Neural cell (in vitro differentiated cells): ENCODE results near the gene ZBTB2. TPM values are rescaled to one million over a fixed set of nuclear protein-coding genes. Genes with fewer than 3 reads are reported as not detected.
"Not testable (repeated sequence)": the region's sequence is repeated elsewhere in the genome, so short reads cannot be mapped to it uniquely, and the experiment has no call there.

Source experiments
- H2AFZ ChIP-seq: fragments of 200-600, 300-800 bp; sonication (generic), shearing (Covaris generic); 2 replicates; pipeline ENCODE4 v1.6.0; 2014; ENCODE audit warnings: low read depth, mild to moderate bottlenecking, antibody characterized with exemption, low read length, moderate library complexity
- H3F3A ChIP-seq: fragments of 200-600 bp; shearing (Covaris generic); 2 replicates; pipeline ENCODE4 v1.6.1; 2016; ENCODE audit warnings: mild to moderate bottlenecking, moderate library complexity, mixed read lengths, antibody characterized with exemption, low read length; ENCODE audit not compliant: insufficient read depth, poor library complexity, severe bottlenecking
- H3K27ac ChIP-seq: fragments of 200-600, 300-800 bp; sonication (generic), shearing (Covaris generic); 2 replicates; pipeline ENCODE4 v1.5.1; 2014; ENCODE audit warnings: mild to moderate bottlenecking, low read length, moderate library complexity
- H3K27me3 ChIP-seq: fragments of 300-800, 200-600 bp; sonication (generic), shearing (Covaris generic); 2 replicates; pipeline ENCODE4 v1.6.0; 2014; ENCODE audit warnings: mild to moderate bottlenecking, low read depth, low read length, moderate library complexity; ENCODE audit not compliant: insufficient read depth
- H3K36me3 ChIP-seq: fragments of 300-800, 200-600 bp; sonication (generic), shearing (Covaris generic); 2 replicates; pipeline ENCODE4 v1.5.1; 2014; ENCODE audit warnings: mild to moderate bottlenecking, antibody characterized with exemption, low read length, moderate library complexity; ENCODE audit not compliant: insufficient read depth
- H3K4me2 ChIP-seq: fragments of 300-800, 200-600 bp; sonication (generic), shearing (Covaris generic); 2 replicates; pipeline ENCODE4 v1.6.0; 2014; ENCODE audit warnings: mild to moderate bottlenecking, low read length
- H3K4me3 ChIP-seq: fragments of 300-800, 200-600 bp; sonication (generic), shearing (Covaris generic); 2 replicates; pipeline ENCODE4 v1.5.1; 2014; ENCODE audit warnings: mild to moderate bottlenecking, low read length, moderate library complexity
- H3K79me2 ChIP-seq: fragments of 200-600 bp; shearing (Covaris generic); replicated peaks from 2 replicates; pipeline ENCODE4 v1.6.0; 2014; ENCODE audit warnings: mild to moderate bottlenecking, low read length, moderate library complexity; ENCODE audit not compliant: insufficient read depth
- H3K9ac ChIP-seq: fragments of 300-800, 200-600 bp; sonication (generic), shearing (Covaris generic); 2 replicates; pipeline ENCODE4 v1.6.1; 2016; ENCODE audit warnings: mild to moderate bottlenecking, low read length, mixed read lengths
- H3K9me2 ChIP-seq: fragments of 200-600 bp; shearing (Covaris generic); 2 replicates; pipeline ENCODE4 v1.6.1; 2016; ENCODE audit warnings: mild to moderate bottlenecking, low read length, mixed read lengths; ENCODE audit not compliant: insufficient read depth
- H3K9me3 ChIP-seq: fragments of 200-600, 300-800 bp; sonication (generic), shearing (Covaris generic); 2 replicates; pipeline ENCODE4 v1.6.1; 2016; ENCODE audit warnings: mild to moderate bottlenecking, mixed run types, low read length, moderate library complexity, mixed read lengths
- H4K20me1 ChIP-seq: fragments of 200-600 bp; shearing (Covaris generic); 2 replicates; pipeline ENCODE4 v1.6.1; 2016; ENCODE audit warnings: mild to moderate bottlenecking, mixed run types; ENCODE audit not compliant: insufficient read depth
- EP300 ChIP-seq: fragments of 450-650 bp; conservative IDR thresholded peaks from 2 replicates; pipeline ENCODE4 v1.6.1; 2014; ENCODE audit warnings: antibody characterized with exemption, mild to moderate bottlenecking, moderate library complexity; ENCODE audit not compliant: poor library complexity, severe bottlenecking
- EZH2 ChIP-seq: fragments of 200-600, 300-800 bp; shearing (Covaris generic), sonication (generic); IDR thresholded peaks from 2 replicates; pipeline ENCODE4 v1.6.1; 2014; ENCODE audit warnings: antibody characterized with exemption, low read length, borderline replicate concordance, mild to moderate bottlenecking; ENCODE audit not compliant: insufficient read depth, poor library complexity, severe bottlenecking
- MXI1 ChIP-seq: fragments of 450-650 bp; conservative IDR thresholded peaks from 2 replicates; pipeline ENCODE4 v1.6.1; 2014; ENCODE audit warnings: antibody characterized with exemption, mild to moderate bottlenecking; ENCODE audit not compliant: poor library complexity, severe bottlenecking
- POLR2AphosphoS5 ChIP-seq: IDR thresholded peaks from 2 replicates; pipeline ENCODE4 v1.6.1; 2012
- RAD21 ChIP-seq: fragments of 450-650 bp; conservative IDR thresholded peaks from 2 replicates; pipeline ENCODE4 v1.6.1; 2014; ENCODE audit warnings: antibody characterized with exemption, mild to moderate bottlenecking, moderate library complexity
- SMC3 ChIP-seq: fragments of 450-650 bp; conservative IDR thresholded peaks from 2 replicates; pipeline ENCODE4 v1.6.1; 2014; ENCODE audit warnings: antibody characterized with exemption, mild to moderate bottlenecking, moderate library complexity; ENCODE audit not compliant: poor library complexity
- TAF1 ChIP-seq: IDR thresholded peaks from 2 replicates; pipeline ENCODE4 v1.6.1; 2012; ENCODE audit warnings: low read depth
- polyA plus RNA-seq: library from polyadenylated mRNA; depleted of rRNA; stranded (reverse); fragments of >200 nt; gene quantifications from 2 replicates; pipeline ENCODE4 v1.2.3, GENCODE V29; 2014
- TF ChIP-seq, protein P1 (sequence below): fragments of 450-650 bp; IDR thresholded peaks from 2 replicates; pipeline ENCODE4 v1.5.1; 2014; ENCODE audit warnings: antibody characterized with exemption, mild to moderate bottlenecking, moderate library complexity; ENCODE audit not compliant: poor library complexity, severe bottlenecking
- TF ChIP-seq, protein P2 (sequence below): IDR thresholded peaks from 2 replicates; pipeline ENCODE4 v1.6.1; 2012; ENCODE audit warnings: borderline replicate concordance

Gene ZBTB2
- polyA plus RNA-seq, 1 donor from 2014 or later: 10.3 TPM

GRCh38 chr6:151358475-151358874 lies 32.9 kb downstream of the ZBTB2 start:
- Histone ChIP-seq H3K4me2 (no peak overlapping the region), H2AFZ (no peak overlapping the region), H3K4me3 (no peak overlapping the region), H3K9me3 (no peaks in the 10 kb centered on the region), H3K27me3 (no peaks in the 10 kb centered on the region), H4K20me1 (no peaks in the 10 kb centered on the region), H3K9me2 (no peaks in the 10 kb centered on the region), H3K9ac (no peak overlapping the region), H3K36me3 (no peaks in the 10 kb centered on the region), H3K79me2 (no peaks in the 10 kb centered on the region), H3K27ac (no peak overlapping the region), H3F3A (no peaks in the 10 kb centered on the region)
- TF ChIP-seq, protein P1, sequence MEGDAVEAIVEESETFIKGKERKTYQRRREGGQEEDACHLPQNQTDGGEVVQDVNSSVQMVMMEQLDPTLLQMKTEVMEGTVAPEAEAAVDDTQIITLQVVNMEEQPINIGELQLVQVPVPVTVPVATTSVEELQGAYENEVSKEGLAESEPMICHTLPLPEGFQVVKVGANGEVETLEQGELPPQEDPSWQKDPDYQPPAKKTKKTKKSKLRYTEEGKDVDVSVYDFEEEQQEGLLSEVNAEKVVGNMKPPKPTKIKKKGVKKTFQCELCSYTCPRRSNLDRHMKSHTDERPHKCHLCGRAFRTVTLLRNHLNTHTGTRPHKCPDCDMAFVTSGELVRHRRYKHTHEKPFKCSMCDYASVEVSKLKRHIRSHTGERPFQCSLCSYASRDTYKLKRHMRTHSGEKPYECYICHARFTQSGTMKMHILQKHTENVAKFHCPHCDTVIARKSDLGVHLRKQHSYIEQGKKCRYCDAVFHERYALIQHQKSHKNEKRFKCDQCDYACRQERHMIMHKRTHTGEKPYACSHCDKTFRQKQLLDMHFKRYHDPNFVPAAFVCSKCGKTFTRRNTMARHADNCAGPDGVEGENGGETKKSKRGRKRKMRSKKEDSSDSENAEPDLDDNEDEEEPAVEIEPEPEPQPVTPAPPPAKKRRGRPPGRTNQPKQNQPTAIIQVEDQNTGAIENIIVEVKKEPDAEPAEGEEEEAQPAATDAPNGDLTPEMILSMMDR: no peak
- TF ChIP-seq MXI1 (no peak), POLR2AphosphoS5 (no peak), EP300 (no peak), SMC3 (no peak), RAD21 (no peak), EZH2 (no peak), TAF1 (no peak)
- TF ChIP-seq, protein P2, sequence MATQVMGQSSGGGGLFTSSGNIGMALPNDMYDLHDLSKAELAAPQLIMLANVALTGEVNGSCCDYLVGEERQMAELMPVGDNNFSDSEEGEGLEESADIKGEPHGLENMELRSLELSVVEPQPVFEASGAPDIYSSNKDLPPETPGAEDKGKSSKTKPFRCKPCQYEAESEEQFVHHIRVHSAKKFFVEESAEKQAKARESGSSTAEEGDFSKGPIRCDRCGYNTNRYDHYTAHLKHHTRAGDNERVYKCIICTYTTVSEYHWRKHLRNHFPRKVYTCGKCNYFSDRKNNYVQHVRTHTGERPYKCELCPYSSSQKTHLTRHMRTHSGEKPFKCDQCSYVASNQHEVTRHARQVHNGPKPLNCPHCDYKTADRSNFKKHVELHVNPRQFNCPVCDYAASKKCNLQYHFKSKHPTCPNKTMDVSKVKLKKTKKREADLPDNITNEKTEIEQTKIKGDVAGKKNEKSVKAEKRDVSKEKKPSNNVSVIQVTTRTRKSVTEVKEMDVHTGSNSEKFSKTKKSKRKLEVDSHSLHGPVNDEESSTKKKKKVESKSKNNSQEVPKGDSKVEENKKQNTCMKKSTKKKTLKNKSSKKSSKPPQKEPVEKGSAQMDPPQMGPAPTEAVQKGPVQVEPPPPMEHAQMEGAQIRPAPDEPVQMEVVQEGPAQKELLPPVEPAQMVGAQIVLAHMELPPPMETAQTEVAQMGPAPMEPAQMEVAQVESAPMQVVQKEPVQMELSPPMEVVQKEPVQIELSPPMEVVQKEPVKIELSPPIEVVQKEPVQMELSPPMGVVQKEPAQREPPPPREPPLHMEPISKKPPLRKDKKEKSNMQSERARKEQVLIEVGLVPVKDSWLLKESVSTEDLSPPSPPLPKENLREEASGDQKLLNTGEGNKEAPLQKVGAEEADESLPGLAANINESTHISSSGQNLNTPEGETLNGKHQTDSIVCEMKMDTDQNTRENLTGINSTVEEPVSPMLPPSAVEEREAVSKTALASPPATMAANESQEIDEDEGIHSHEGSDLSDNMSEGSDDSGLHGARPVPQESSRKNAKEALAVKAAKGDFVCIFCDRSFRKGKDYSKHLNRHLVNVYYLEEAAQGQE: no peak

DNA sequence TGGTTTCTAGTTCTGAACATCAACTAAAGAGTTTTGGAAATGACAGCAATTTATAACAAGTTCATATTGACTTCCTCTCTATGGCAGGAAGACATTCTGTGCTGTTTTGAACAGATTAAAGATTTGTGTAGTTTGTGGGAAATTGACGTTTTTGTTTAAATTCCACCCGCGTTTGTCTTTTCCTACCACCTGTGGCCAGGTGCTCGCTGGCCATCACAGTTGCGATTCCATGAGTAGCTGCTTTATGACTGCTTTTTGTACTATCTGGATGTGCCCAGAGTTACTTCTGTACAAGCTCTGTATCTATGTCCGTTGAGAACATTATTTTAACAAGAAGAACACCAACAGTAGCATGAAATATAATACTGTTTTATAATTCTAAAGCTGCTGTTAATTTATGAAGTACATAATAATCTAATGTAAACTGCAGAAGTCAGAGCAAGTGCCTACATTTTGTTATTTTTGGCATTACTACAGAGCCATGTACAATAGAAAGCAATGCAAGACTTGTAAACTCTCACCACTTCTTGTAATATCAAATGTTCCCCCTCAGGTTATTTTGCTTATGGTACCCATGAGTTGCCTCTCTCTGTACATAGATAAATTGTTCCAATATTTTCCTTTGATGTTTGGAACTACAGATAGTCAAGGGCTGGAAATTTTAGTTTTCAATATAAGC lies 33.5 kb downstream of the ZBTB2 start:
- Histone ChIP-seq H3K9ac (no peak overlapping the region), H3K36me3 (no peaks in the 10 kb centered on the region), H3K79me2 (no peaks in the 10 kb centered on the region), H3K4me2 (no peak overlapping the region), H3K4me3 (no peak overlapping the region), H3F3A (no peaks in the 10 kb centered on the region), H4K20me1 (no peaks in the 10 kb centered on the region), H3K27ac (no peak overlapping the region), H2AFZ (no peak overlapping the region), H3K9me3 (no peaks in the 10 kb centered on the region), H3K27me3 (no peaks in the 10 kb centered on the region), H3K9me2 (no peaks in the 10 kb centered on the region)
- TF ChIP-seq EP300 (no peak), RAD21 (no peak), MXI1 (no peak)
- TF ChIP-seq, protein P1: no peak

DNA sequence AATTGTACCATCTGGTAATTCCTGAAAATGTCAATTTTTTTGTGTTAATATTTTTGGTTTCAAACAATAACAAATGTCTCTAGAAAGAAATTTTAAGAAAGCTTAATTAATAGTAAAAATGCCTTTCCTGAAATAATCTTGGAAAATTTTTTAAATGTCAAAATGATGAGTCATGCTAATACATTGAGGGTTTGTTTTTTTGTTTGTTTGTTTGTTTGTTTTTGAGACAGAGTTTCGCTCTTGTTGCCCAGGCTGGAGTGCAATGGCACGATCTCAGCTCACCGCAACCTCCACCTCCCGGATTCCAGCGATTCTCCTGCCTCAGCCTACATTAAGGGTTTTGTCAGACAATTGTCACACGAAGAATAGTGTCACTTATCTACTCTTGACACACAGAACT lies 34.4 kb downstream of the ZBTB2 start:
- H2AFZ ChIP-seq, H3K9ac ChIP-seq, H3K9me2 ChIP-seq, H4K20me1 ChIP-seq, H3K4me2 ChIP-seq, H3K27ac ChIP-seq, H3K79me2 ChIP-seq, H3K9me3 ChIP-seq, H3K4me3 ChIP-seq, H3F3A ChIP-seq, H3K36me3 ChIP-seq, H3K27me3 ChIP-seq: not testable (repeated sequence)
